HG02678 (cell line): ENCODE results near the gene UNC13B.

ENCODE experiments used
- ATAC-seq: cut with Tn5 transposase; IDR thresholded peaks from one replicate; pipeline ENCODE4 v1.9.1; 2021; ENCODE audit warnings: mild to moderate bottlenecking, moderate library complexity; ENCODE audit not compliant: unreplicated experiment

UNC13B gene

GRCh38 chr9:35272989-35273388, 111.2 kb downstream of the UNC13B start:
- ATAC-seq, result no peak

- no peak for ATAC-seq
Measured at GRCh38 chr9:35273591-35273990, 111.8 kb downstream of the UNC13B start.

GRCh38 chr9:35274993-35275392, 113.2 kb downstream of the UNC13B start:
- no peak for ATAC-seq

DNA sequence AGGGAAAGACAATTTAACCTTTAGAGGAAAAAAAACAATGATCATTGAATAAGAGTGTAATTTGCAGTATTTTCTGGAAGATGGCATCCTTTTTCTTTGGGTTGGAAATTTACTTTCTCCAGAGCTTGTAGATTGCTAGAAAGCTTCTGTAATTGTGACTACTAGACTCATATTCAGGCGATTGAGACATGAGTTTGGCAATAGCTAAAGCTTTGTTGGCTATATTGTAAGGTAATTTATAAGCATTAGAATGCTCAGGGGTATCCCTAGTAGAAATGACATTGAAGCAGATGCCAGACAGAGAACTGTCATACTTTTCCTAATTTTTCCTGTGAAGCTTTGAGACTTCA, 115.3 kb downstream of the UNC13B start:
- ATAC-seq, result no peak

GRCh38 chr9:35277628-35278359, 116.0 kb downstream of the UNC13B start:
- no peak for ATAC-seq

GRCh38 chr9:35279946-35280345, 118.1 kb downstream of the UNC13B start:
- ATAC-seq, result no peak

DNA sequence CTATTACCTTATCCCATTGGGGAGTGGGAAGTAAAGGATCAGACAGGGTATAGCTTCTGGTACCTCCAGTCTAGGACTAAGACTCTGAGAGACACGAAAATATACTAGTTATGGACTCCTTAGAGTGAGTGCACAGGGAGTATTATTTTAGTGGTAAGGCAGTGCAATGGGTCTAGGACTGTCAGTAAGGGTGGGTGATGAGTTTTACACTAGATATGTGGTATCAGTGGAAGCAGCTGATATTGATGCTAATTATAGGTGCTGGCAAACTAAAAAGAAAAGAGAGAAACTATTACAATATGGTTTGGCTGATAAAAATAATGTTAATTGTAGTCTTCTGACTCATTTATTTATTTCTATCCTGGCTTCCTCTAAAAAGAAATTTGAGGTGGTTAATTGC, 118.6 kb downstream of the UNC13B start:
- ATAC-seq, result no peak

- no peak for ATAC-seq
Measured at GRCh38 chr9:35285731-35286130, 123.9 kb downstream of the UNC13B start.

DNA sequence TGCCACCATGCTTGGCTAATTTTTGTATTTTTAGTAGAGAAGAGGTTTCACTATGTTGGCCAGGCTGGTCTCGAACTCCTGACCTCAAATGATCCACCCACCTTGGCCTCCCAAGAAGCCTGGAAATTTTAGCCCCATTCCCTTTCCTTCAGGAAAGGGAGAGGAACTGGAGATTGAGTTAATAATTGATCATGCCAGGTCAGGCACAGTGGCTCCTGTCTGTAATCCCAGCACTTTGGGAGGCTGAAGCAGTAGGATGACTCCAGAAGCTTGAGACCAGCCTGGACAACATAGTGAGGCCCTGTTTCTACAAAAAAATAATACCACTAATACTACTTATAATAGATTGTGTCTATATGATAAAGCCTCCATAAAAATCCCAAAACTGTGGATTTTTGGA, 124.6 kb downstream of the UNC13B start:
- no peak for ATAC-seq

- ATAC-seq, result no peak
Measured at GRCh38 chr9:35287987-35288632, 126.3 kb downstream of the UNC13B start.

- ATAC-seq, result no peak
Measured at GRCh38 chr9:35288778-35289177, 127.0 kb downstream of the UNC13B start.

- ATAC-seq, result no peak
Measured at GRCh38 chr9:35293376-35293964, 131.7 kb downstream of the UNC13B start.

GRCh38 chr9:35294066-35294465, 132.3 kb downstream of the UNC13B start:
- ATAC-seq, result no peak

- ATAC-seq, result no peak
Measured at GRCh38 chr9:35294556-35294955, 132.7 kb downstream of the UNC13B start.

DNA sequence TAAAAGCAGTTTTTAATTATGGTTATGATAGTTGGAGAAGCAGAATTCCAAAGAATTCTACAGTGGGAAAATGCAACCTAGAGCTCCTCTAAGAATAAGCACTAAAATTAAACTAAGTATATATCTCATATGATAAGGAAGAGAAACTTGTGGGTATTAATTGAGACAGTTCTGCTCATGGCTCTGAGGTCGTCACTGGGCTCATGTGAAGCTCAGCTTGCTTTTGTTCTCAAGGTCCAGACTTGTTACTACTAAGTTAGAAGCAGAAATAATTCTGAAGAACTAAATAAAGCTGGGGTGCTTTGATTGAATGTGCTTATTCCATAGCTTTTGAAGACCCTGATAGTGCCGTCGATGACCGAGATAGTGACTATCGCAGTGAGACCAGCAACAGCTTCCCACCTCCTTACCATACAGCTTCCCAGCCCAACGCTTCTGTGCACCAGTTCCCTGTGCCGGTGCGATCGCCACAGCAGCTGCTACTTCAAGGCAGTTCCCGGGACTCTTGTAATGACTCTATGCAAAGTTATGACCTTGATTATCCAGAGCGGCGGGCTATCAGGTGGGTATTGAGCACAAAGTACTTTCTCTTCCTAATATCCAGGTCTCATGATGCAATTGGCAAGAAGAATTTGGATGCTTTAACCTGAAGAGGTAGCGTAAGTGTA, 133.7 kb downstream of the UNC13B start:
- ATAC-seq, result no peak

DNA sequence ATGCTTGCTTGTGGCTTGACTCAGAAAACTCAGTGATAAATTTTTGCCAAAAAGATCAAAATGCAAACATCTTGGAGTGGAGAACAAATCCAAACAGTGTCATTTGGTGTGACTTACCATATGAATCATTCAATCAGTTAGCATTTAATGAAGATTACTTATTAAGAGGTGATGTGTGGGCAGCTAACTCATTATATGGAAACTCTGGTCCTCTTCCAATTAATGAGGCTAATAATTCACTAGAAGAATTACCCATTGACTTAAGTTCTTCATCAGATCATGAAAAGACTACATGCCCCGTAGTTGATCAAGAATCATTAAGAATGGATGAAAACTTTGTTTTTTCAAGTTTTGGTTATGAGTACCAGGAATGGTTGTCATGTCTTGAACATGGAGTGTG, 141.8 kb downstream of the UNC13B start:
- ATAC-seq, result no peak

- ATAC-seq, result no peak
Measured at GRCh38 chr9:35306283-35306682, 144.5 kb downstream of the UNC13B start.

GRCh38 chr9:35308316-35308715, 146.5 kb downstream of the UNC13B start:
- ATAC-seq, result no peak

DNA sequence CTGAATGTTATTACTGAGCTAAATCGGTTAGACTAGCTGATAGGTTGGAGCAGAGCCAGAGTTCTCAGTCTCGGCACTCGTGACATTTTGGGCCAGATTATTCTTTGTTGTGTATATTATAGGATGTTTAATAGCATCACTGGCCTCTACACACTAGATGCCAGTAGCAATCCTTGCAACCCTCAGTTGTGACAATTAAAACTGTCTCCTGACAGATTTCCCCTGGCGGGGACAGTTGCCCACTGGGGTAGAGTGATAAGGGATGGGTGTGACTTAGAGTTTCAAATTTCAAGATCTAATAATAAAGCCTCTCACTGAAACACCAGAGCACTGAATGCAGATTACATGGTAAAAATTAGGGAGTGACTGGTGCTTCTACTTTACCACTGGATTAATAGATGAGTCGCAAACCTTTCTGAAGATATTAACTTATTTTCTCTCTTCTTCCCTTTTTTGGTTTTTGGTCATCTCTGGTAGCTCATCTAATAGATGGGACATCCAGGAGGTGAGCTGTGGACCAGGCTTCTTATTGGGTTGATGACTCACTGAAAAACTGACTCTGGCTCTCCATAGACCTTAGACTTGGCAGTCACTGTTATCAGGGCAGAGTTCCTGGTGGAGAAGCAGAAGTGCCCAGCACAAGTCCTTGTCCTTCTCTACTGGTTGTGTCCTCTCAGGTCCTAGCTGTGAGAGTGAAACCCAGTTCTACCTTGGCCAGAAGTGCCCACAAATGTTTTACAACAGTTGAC, 150.3 kb downstream of the UNC13B start:
- ATAC-seq, result no peak

GRCh38 chr9:35313460-35313859, 151.7 kb downstream of the UNC13B start:
- ATAC-seq, result no peak

DNA sequence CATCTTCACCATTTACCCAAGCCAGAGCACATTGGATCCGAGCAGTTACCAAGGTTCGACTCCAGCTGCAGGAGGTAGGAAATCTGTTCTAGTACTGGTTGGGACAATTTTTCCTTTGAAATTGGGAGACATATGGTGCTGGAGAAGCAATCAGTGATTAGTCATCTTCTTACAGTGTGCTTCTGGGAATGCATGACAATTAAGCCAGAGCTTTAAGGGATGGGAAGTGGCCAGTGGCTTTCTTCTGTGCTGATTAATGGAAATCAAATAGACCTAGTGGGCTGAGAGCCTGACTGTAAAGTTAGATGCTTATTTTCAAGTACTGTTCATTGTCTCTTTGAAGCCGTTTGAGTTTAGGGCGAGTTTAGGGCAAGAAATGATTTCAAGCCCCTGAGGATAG, 152.1 kb downstream of the UNC13B start:
- ATAC-seq, result no peak
